ENCODE measurements around the gene STEEP1.

Gene STEEP1

GRCh38 chrX:119579414-119579813 is 14.2 kb upstream of the STEEP1 start:
- TF ChIP-seq FOXP2 (optimal IDR thresholded peaks at IDR 0.05; ENCODE audit: borderline replicate concordance, extremely low read depth, extremely low read length, insufficient read depth): no peak
- no peak for TF ChIP-seq REST (IDR thresholded peaks at IDR 0.05; ENCODE audit: insufficient read depth in 1 of 2, low read depth in 2 of 2, low read length in 2 of 2)
- TF ChIP-seq TAF1 (IDR thresholded peaks at IDR 0.05; ENCODE audit: borderline replicate concordance, insufficient read depth, low read length): no peak
- no peak for TF ChIP-seq POLR2AphosphoS5 (IDR thresholded peaks at IDR 0.05; ENCODE audit: low read depth, low read length)
- TF ChIP-seq SIN3A (IDR thresholded peaks at IDR 0.05; ENCODE audit: borderline replicate concordance, insufficient read depth, low read length): no peak

- TF ChIP-seq TAF1 (IDR thresholded peaks at IDR 0.05; ENCODE audit: borderline replicate concordance, insufficient read depth, low read length) (peak; percentile 95), SIN3A (IDR thresholded peaks at IDR 0.05; ENCODE audit: borderline replicate concordance, insufficient read depth, low read length) (peak; percentile 23; the same call in 1 of the 2 replicates), FOXP2 (optimal IDR thresholded peaks at IDR 0.05; ENCODE audit: borderline replicate concordance, extremely low read depth, extremely low read length, insufficient read depth) (peak; percentile 87), REST (IDR thresholded peaks at IDR 0.05; ENCODE audit: insufficient read depth in 1 of 2, low read depth in 2 of 2, low read length in 2 of 2) (peak; percentile 46 to 53; a peak in 3 of 4 replicates), POLR2AphosphoS5 (IDR thresholded peaks at IDR 0.05; ENCODE audit: low read depth, low read length) (peak; percentile 94)
Observed at GRCh38 chrX:119574394-119575266, 9.4 kb upstream of the STEEP1 start, which contains the start of gene UBE2A. Gene UBE2A, plus strand, starts transcription at chrX:119574563. Its CDS starts 149 bp downstream, at chrX:119574712.

- TF ChIP-seq FOXP2 (optimal IDR thresholded peaks at IDR 0.05; ENCODE audit: borderline replicate concordance, extremely low read depth, extremely low read length, insufficient read depth) (no peak), TAF1 (IDR thresholded peaks at IDR 0.05; ENCODE audit: borderline replicate concordance, insufficient read depth, low read length) (no peak), REST (IDR thresholded peaks at IDR 0.05; ENCODE audit: insufficient read depth in 1 of 2, low read depth in 2 of 2, low read length in 2 of 2) (no peak), SIN3A (IDR thresholded peaks at IDR 0.05; ENCODE audit: borderline replicate concordance, insufficient read depth, low read length) (no peak), POLR2AphosphoS5 (IDR thresholded peaks at IDR 0.05; ENCODE audit: low read depth, low read length) (no peak)
Observed at GRCh38 chrX:119573840-119574393, 8.7 kb upstream of the STEEP1 start.

GRCh38 chrX:119573222-119573621 is 8.0 kb upstream of the STEEP1 start:
- TF ChIP-seq REST (IDR thresholded peaks at IDR 0.05; ENCODE audit: insufficient read depth in 1 of 2, low read depth in 2 of 2, low read length in 2 of 2) (no peak), SIN3A (IDR thresholded peaks at IDR 0.05; ENCODE audit: borderline replicate concordance, insufficient read depth, low read length) (no peak), POLR2AphosphoS5 (IDR thresholded peaks at IDR 0.05; ENCODE audit: low read depth, low read length) (no peak), FOXP2 (optimal IDR thresholded peaks at IDR 0.05; ENCODE audit: borderline replicate concordance, extremely low read depth, extremely low read length, insufficient read depth) (no peak), TAF1 (IDR thresholded peaks at IDR 0.05; ENCODE audit: borderline replicate concordance, insufficient read depth, low read length) (no peak)
